HG03025 (cell line): Measurements from ENCODE around the gene SNRPN.
"Not testable (repeated sequence)": the region's sequence is repeated elsewhere in the genome, so short reads cannot be mapped to it uniquely, and the experiment has no call there.

Source experiments
- ATAC-seq: cut with Tn5 transposase; IDR thresholded peaks from one replicate; pipeline ENCODE4 v1.9.1; 2021; ENCODE audit warnings: mild to moderate bottlenecking, moderate library complexity; ENCODE audit not compliant: unreplicated experiment, low FRiP score

SNRPN gene

GRCh38 chr15:24966364-24967103 is 11.7 kb downstream of the SNRPN start:
- no peak for ATAC-seq

DNA sequence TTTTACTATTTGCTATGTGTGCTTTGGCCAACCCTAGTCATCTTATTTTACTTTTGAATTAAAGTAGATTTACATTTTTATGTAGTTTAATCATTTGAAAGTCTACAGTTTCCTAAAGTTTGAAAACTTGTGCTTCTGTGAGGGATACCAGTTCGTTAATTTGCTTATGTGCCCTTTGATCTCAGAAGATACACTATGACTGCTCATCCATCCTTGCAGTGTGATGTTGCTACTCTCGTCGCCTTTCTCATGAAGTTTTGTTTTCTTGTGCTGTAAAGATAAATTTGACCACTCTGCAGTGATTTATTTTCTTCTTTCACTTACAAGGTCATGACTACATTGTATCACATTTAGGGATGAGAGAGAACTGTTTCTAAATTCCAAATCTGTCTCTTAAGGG is 16.3 kb downstream of the SNRPN start:
- no peak for ATAC-seq

DNA sequence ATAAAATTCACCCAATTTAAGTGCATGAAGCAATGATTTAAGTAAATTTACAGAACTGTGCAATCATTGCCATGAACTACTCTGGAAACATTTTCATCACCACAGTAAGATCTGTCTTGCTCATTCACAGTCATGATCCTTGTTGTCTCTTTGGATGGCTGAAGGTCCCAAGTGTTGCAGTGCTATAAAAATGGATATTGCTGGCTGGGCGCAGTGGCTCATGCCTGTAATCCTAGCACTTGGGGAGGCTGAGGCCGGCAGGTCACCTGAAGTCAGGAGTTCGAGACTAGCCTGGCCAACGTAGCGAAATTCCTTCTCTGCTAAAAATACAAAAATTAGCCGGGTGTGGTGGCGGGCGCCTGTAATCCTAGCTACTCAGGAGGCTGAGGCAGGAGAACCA is 17.0 kb downstream of the SNRPN start:
- ATAC-seq: no peak

DNA sequence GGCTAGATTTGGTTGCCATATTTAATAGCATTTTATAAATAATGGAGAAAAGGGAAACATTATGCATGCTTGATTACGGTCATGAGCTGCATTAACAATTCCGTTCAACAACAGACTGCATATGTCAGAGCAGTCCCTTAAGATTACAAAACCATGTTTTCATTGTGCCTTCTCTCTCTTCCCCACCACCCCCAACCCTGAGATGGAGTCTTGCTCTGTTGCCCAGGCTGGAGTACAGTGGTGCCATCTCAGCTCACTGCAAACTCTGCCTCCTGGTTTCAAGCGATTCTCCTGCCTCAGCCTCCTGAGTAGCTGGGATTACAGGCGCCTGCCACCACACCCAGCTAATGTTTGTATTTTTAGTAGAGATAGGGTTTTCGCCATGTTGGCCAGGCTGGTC is 17.9 kb downstream of the SNRPN start:
- not testable (repeated sequence) for ATAC-seq

GRCh38 chr15:24976932-24977331 is 22.1 kb downstream of the SNRPN start:
- no peak for ATAC-seq

DNA sequence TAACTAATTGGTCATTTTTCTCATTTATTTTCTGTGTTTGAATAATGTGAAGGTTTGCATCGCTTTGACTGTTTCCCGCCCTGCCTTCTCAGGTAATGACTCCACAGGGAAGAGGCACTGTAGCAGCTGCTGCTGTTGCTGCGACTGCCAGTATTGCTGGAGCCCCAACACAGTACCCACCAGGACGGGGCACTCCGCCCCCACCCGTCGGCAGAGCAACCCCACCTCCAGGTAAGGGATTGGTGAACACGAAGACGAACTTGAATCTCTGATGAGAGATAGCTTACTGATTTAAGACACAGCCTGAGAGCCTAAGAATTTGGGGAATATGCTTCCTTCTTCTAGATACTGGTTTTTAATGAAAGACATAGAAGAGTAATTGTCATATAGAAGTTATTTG is 22.9 kb downstream of the SNRPN start:
- no peak for ATAC-seq

- no peak for ATAC-seq
These were observed 30.4 kb downstream of the SNRPN start for GRCh38 chr15:24985224-24985623.

DNA sequence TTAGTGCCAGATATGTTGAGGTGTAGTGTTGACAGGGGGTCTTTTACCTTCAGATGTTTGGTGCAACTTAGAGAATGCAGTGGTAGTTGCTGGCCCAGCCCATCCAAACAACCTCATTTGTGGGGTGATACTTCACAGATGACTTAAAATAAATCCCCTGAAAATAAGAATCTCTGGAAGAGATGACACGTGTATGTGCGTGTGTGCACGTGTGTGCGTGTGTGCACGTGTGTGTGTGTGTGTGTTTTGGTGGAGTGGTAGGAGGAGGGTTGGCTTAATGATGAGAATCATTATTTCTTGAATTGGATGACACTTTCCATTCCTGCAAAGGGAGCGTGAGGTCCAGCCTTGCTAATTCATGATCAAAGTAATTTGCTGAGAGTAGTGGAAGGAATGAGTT is 31.9 kb downstream of the SNRPN start:
- ATAC-seq: no peak

DNA sequence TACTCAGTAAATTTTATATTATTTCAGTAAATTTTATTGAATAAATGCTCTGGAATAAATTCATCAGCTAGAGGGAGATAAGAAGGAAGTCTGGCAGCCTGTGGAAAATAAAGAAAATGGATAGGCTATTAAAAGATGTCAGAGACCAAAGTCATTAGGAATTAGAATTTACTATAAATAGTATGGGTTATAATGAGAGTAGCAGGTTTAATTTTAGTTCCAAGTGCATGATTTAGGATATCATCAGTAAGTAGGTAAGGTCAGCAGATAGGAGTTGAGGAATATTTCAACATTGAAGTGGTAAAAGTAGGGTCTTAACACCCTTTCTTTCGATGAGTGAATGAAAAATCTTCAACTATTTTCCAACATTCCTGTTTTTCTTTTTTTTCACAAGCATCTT is 64.6 kb downstream of the SNRPN start:
- ATAC-seq: no peak

DNA sequence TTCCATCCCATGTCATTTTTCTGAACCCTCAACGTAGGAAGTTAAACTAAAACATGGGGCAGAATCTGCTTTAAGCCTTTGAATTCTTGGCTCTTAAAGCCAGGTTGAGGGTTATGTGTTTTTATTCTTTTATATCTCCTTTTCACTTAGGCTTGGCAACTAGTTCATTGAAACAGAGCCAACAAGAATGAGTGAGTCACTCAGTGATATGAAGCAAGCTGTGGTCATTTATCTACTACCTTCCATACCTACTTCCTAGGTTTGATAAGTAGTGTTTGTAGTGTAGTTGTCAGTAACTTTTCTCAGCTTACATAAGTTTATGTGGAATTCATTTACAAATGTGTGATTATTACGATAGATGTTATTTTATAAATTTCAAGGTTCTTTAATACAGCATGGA is 67.4 kb downstream of the SNRPN start:
- ATAC-seq: no peak
